ENCODE data around the gene UBE2V1. TPM values are rescaled to one million over a fixed set of nuclear protein-coding genes. Genes with fewer than 3 reads are reported as not detected.

UBE2V1 gene
- polyA plus RNA-seq, 4 donors, result 141 to 169 (median 158) TPM

- no peak for DNase-seq (ENCODE audit: low read depth in 4 of 4, low spot score in 3 of 4)
Measured at GRCh38 chr20:50032955-50033666, 79.8 kb downstream of the UBE2V1 start.

Other genes starting within 250 kb of the UBE2V1 start
- gene SPATA2, start 197.6 kb downstream of the UBE2V1 start, polyA plus RNA-seq (ENCODE audit: insufficient read length in 4 of 4), result 10 to 100 TPM; 10.4 to 11.6 (median 11.1) TPM
- gene RNF114, start 176.8 kb downstream of the UBE2V1 start, polyA plus RNA-seq (ENCODE audit: insufficient read length in 4 of 4), result 10 to 100 TPM; 65.0 to 74.8 (median 71.4) TPM
- gene SNAI1, start 130.2 kb downstream of the UBE2V1 start, polyA plus RNA-seq (ENCODE audit: insufficient read length in 4 of 4), result 10 to 100 TPM in 3 of 4 donors, 1 to 10 TPM in 1; 10.0 to 14.3 (median 12.4) TPM
- 10 to 100 TPM; 22.8 to 28.7 (median 26.5) TPM for gene PEDS1, start 40.6 kb upstream of the UBE2V1 start, polyA plus RNA-seq (ENCODE audit: insufficient read length in 4 of 4)
- 1 to 10 TPM; 4.3 to 6.8 (median 4.5) TPM for gene CEBPB, start 77.7 kb upstream of the UBE2V1 start, polyA plus RNA-seq (ENCODE audit: insufficient read length in 4 of 4)

All from right renal pelvis (tissue), 4 donors.